Colonic mucosa (tissue), 4 donors: ENCODE measurements around the gene AXIN1. TPM values are rescaled to one million over a fixed set of nuclear protein-coding genes. Genes with fewer than 3 reads are reported as not detected.

Experiments
- DNase-seq: peaks from one replicate; pipeline ENCODE4 v3.0.0-alpha.2; 2020
- H3K27ac ChIP-seq: fragments of 200-600 bp; one replicate; pipeline ENCODE4 v1.8.0; 2021
- H3K27me3 ChIP-seq: fragments of 200-600 bp; one replicate; pipeline ENCODE4 v1.8.0; 2021
- H3K36me3 ChIP-seq: fragments of 200-600 bp; one replicate; pipeline ENCODE4 v1.8.0; 2021
- H3K4me1 ChIP-seq: fragments of 200-600 bp; one replicate; pipeline ENCODE4 v1.8.0; 2021; ENCODE audit warnings: mild to moderate bottlenecking
- H3K4me3 ChIP-seq: fragments of 200-600 bp; one replicate; pipeline ENCODE4 v1.8.0; 2021
- H3K9ac ChIP-seq, 2 donors: one replicate each; pipeline ENCODE4 v1.7.0; 2013; ENCODE audit warnings: control low read depth in 2 of 2, low read depth in 2 of 2, low read length in 2 of 2
- H3K9me3 ChIP-seq: fragments of 200-600 bp; one replicate; pipeline ENCODE4 v1.8.0; 2021
- intact Hi-C: fragments of 100-400 bp; cut with DNase I; formaldehyde crosslinking; loops from one replicate; pipeline ENCODE4 v1.14.1; 2022
- total RNA-seq, 2 donors: library from RNA; stranded (reverse); fragmentation: NEBNext Ultra II Directional in 1 of 2; extraction: Animal tissue kit (Norgen Biotek cat#: 25700) in 1 of 2; gene quantifications; one replicate each; pipeline ENCODE4 v1.2.1, GENCODE V29; 2021
- TF ChIP-seq, protein P1 (sequence below): fragments of 200-600 bp; IDR thresholded peaks from one replicate; pipeline ENCODE4 v1.8.0; 2022; ENCODE audit warnings: antibody characterized with exemption, mild to moderate bottlenecking
- donor health status: healthy.
- donor health status: DM: no; HTN: no; CAD: no.
- donor health status: DM: no; HTN: no; CAD: no.

The AXIN1 gene
- total RNA-seq, 2 donors from 2014 or later = 33.4 to 34.3 TPM

DNA sequence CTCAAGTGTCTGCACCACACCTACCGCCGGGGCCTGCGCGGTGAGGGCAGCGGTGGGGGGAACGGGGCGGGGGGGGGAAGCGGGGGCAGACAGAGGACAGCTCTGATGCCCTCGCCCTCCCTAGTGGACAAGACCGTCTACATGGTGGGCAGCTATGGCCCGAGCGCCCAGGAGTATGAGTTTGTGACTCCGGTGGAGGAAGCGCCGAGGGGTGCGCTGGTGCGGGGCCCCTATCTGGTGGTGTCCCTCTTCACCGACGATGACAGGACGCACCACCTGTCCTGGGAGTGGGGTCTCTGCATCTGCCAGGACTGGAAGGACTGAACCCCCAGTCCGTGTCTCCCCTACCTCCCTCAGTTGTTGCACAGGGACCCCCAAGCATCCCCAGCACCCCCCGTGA lies 70.0 kb downstream of the AXIN1 start:
- H3K27ac ChIP-seq = no peak overlapping the region
- H3K4me3 ChIP-seq = no peak overlapping the region
- no peak overlapping the region for H3K9ac ChIP-seq
- intact Hi-C loops = no loop called here
- TF ChIP-seq, protein P1, sequence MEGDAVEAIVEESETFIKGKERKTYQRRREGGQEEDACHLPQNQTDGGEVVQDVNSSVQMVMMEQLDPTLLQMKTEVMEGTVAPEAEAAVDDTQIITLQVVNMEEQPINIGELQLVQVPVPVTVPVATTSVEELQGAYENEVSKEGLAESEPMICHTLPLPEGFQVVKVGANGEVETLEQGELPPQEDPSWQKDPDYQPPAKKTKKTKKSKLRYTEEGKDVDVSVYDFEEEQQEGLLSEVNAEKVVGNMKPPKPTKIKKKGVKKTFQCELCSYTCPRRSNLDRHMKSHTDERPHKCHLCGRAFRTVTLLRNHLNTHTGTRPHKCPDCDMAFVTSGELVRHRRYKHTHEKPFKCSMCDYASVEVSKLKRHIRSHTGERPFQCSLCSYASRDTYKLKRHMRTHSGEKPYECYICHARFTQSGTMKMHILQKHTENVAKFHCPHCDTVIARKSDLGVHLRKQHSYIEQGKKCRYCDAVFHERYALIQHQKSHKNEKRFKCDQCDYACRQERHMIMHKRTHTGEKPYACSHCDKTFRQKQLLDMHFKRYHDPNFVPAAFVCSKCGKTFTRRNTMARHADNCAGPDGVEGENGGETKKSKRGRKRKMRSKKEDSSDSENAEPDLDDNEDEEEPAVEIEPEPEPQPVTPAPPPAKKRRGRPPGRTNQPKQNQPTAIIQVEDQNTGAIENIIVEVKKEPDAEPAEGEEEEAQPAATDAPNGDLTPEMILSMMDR = no peak
- DNase-seq = no peak
- peaks cover 32% of the 10 kb centered on the region for H3K27me3 ChIP-seq
- H3K4me1 ChIP-seq = no peaks in the 10 kb centered on the region
- H3K9me3 ChIP-seq = no peaks in the 10 kb centered on the region
- H3K36me3 ChIP-seq = no peaks in the 10 kb centered on the region

GRCh38 chr16:281660-282255 lies 70.8 kb downstream of the AXIN1 start:
- H3K27me3 ChIP-seq = peaks cover 32% of the 10 kb centered on the region

GRCh38 chr16:280991-281659 lies 71.4 kb downstream of the AXIN1 start:
- no peak for DNase-seq
- Histone ChIP-seq H3K27me3 (peaks cover 32% of the 10 kb centered on the region), H3K9ac (no peak overlapping the region), H3K9me3 (no peaks in the 10 kb centered on the region), H3K4me3 (no peak overlapping the region), H3K36me3 (no peaks in the 10 kb centered on the region), H3K27ac (no peak overlapping the region), H3K4me1 (no peaks in the 10 kb centered on the region)
- TF ChIP-seq, protein P1 = no peak
- intact Hi-C loops = no loop called here

More at GRCh38 chr16:281660-282255, 70.8 kb downstream of the AXIN1 start:
- Histone ChIP-seq H3K4me3 (no peak overlapping the region), H3K9me3 (no peaks in the 10 kb centered on the region), H3K36me3 (no peaks in the 10 kb centered on the region), H3K9ac (no peak overlapping the region), H3K27ac (no peak overlapping the region), H3K4me1 (no peaks in the 10 kb centered on the region)
- DNase-seq = no peak
- TF ChIP-seq, protein P1 = no peak
- intact Hi-C loops = no loop called here

- Histone ChIP-seq H3K4me1 (no peaks in the 10 kb centered on the region), H3K4me3 (no peak within 1 kb of the TSS), H3K27me3 (peaks cover 32% of the 10 kb centered on the region), H3K36me3 (no peaks in the 10 kb centered on the region), H3K9ac (peak within 1 kb of the TSS in 1 of 2 donors; percentile 35), H3K27ac (no peak within 1 kb of the TSS), H3K9me3 (no peaks in the 10 kb centered on the region)
- intact Hi-C loops = no loop called here
- DNase-seq = no peak
- TF ChIP-seq, protein P1 = no peak
Measured at GRCh38 chr16:280552-280951, 72.0 kb downstream of the AXIN1 start, which contains the start of gene ARHGDIG. TSS of gene ARHGDIG (plus strand) at chr16:280591. CDS start at chr16:280681, 90 bp downstream.

- no peaks in the 10 kb centered on the region for H3K4me1 ChIP-seq
- no peak for DNase-seq
- no peak overlapping the region for H3K27ac ChIP-seq
- no peaks in the 10 kb centered on the region for H3K9me3 ChIP-seq
- H3K27me3 ChIP-seq = peaks cover 35% of the 10 kb centered on the region
- H3K4me3 ChIP-seq = no peak overlapping the region
- intact Hi-C loops = no loop called here
- TF ChIP-seq, protein P1 = no peak
- H3K9ac ChIP-seq = peak overlapping the region in 1 of 2 donors; percentile 35
- H3K36me3 ChIP-seq = no peaks in the 10 kb centered on the region
Measured at GRCh38 chr16:280005-280460, 72.5 kb downstream of the AXIN1 start.
